ENCODE measurements around the gene SMIM14.
"Not testable (repeated sequence)": the region's sequence is repeated elsewhere in the genome, so short reads cannot be mapped to it uniquely, and the experiment has no call there.

SMIM14 gene

DNA sequence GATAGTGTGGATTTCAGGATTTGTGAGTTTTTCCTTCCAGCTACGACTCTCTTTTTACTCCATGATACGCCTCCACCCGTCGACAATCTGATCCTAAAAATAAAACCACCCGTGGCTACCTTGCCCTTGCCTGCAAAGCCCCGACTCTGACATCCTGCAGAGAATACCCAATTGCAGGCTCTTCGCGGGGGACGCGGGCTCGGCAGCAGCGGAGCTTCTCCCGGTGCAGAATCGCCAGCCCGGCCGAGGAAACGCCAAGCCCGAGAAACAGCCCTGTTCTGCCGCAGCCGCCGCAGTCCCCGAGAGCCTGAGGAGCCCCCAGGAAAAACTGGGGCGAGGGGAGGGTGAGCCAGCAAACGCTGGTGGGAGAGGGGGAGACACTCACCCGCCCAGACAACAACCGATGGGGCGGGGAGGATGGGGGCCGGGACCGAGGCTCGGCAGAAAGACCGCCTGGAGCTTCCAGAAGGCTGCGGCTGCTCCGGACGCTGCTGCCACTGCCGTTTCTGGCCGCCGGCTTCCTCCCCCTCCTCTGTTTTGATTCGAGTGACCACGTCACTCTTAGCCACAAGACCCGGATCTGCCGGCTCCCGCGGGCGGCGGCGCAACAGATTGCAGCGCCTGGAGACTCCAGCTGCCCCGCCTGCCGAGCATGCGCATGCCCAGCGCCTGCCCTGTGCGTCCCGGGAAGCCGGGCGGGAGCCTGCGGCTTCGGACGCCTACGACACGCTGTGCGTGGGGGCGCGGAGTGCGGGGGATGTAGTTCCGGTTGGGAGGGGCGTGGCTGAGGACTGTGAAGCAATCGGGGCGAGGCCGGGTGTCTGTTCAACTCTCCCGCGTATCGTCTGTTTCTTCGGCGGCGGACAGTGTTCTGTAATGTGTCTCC lies at the start of gene SMIM14:
Gene SMIM14, minus strand, starts transcription at position 512 of the 886 bp plus-strand sequence. CDS start 33,720 bp downstream, outside the sequence.
- DNase-seq, result peak; percentile 95 to 99 (median 98)
- intact Hi-C loops (cut with DNase I), result loop anchor here (2.0 to 10.0 kb wide), 4 partner anchors 60 to 284 kb away; partner anchors contain the start of genes UBE2K and UGDH

DNA sequence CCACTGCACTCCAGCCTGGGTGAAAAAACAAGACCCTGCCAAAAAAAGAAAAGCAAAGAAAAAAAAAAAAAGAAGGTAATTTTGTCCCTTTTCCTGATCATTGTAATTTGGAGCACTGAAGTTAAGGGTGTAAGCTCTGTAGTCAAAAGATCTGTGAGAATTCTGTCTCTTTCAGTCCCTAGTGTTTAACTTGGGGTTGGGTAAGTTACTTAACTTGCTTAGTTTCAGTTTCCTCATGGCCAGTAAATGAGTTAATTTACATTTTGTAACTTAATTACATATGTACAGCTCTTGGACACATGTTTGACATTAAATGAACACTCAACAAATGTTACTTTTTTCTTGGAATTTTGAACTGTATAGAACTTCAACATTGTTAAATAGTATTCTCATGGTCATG lies 48.3 kb upstream of the SMIM14 start:
- intact Hi-C loops (cut with DNase I), result no loop called here
- no peak for DNase-seq

GRCh38 chr4:39685990-39686389 lies 47.3 kb upstream of the SMIM14 start:
- no peak for DNase-seq
- intact Hi-C loops (cut with DNase I), result no loop called here

- intact Hi-C loops (cut with DNase I), result no loop called here
- DNase-seq, result no peak
Measured at GRCh38 chr4:39682138-39682537, 43.5 kb upstream of the SMIM14 start.

- DNase-seq; intact Hi-C loops (cut with DNase I): not testable (repeated sequence)
Measured at GRCh38 chr4:39681003-39681402, 42.3 kb upstream of the SMIM14 start.

- DNase-seq; intact Hi-C loops (cut with DNase I): not testable (repeated sequence)
Measured at GRCh38 chr4:39675681-39676080, 37.0 kb upstream of the SMIM14 start.

DNA sequence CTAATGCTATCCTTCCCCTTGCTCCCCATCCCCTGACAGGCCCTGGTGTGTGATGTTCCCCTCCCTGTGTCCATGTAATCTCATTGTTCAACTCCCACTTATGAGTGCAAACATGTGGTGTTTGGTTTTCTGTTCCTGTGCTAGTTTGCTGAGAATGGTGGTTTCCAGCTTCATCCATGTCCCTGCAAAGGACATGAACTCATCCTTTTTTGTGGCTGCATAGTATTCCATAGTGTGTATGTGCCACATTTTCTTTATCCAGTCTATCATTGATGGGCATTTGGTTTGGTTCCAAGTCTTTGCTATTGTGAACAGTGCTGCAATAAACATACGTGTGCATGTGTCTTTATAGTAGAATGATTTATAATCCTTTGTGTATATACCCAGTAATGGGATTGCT lies 31.6 kb upstream of the SMIM14 start:
- intact Hi-C loops (cut with DNase I); DNase-seq: not testable (repeated sequence)

DNA sequence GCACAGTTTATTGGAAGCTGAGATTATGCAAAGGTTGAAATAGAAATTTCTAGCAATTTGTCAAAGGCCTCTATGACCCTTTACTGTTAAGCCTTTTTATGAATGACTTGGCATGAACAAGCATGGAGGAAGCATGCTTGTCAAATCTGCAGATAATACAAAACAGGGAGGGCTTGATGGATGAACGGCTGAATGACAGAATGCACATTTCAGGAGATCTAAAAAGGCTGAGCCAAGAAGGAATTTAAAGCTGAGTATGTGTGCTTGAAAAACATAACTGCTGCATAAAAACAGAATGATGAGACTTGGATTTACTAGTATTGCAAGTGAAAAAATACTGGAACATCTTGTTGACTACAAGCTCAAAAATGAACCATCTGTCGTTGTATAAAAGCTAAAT lies 30.2 kb upstream of the SMIM14 start:
- intact Hi-C loops (cut with DNase I), result no loop called here

GRCh38 chr4:39667706-39668105 lies 29.0 kb upstream of the SMIM14 start:
- intact Hi-C loops (cut with DNase I), result no loop called here
- no peak for DNase-seq

More for the DNA sequence above, 30.2 kb upstream of the SMIM14 start:
- no peak for DNase-seq

DNA sequence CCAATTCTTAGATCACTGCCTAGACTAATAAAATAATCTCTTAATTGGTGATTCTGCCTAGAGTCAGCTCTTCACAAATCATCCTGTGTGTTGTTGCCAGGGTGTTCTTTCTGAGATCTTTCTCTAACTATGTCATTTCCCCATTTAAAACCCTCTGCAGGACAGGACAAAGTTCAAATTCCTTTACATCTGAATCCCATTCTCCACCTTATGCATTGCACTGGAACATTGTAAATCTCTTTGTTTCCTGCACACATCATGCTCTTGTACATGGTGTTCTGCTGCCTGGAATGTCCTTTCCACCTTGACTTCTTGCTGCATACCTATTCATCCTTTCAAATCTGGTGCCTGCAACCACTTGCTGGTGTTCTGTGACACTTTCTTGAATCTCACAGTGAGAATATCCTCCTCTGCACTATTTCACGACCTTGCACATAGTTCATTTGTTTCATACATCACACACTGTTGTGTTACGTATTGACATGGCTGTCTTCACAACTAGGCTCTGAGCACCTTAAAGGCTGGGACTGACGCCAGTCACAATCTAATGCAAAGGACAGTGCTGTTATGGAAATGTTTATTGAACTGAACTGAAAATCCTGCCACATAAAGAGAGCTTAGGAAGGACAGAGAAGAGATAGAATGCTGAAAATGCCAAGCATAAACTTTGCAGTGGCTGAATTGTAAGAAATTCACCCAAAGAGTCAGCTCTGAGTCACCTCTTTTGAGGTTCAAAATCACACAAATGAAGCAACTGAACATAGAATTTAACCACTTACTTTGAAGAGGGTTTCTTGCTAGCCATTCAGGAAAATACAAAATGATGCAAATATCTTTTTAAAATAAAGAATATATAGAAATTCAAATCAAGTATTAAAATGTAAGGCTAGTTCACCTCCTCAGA lies 26.4 kb upstream of the SMIM14 start:
- intact Hi-C loops (cut with DNase I), result no loop called here
- DNase-seq, result no peak

- intact Hi-C loops (cut with DNase I), result no loop called here
- DNase-seq, result no peak
Measured at GRCh38 chr4:39662683-39663082, 24.0 kb upstream of the SMIM14 start.

DNA sequence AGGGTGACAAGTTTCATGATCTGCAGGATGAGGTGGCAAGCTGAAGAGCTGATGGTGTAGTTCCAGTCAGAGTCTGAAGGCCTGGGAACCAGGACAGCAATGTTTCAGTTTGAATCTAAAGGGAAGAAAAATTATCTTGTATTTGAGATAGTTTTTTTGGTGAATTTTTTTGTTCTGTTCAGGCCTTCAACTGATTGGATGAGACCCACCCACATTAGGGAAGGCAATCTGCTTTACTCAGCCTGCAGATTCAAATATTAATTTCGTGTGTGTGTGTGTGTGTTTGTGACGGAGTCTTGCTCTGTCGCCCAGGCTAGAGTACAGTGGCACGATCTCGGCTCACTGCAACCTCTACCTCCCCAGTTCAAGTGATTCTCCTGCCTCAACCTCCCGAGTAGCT lies 22.1 kb upstream of the SMIM14 start:
- no peak for DNase-seq
- intact Hi-C loops (cut with DNase I), result no loop called here

DNA sequence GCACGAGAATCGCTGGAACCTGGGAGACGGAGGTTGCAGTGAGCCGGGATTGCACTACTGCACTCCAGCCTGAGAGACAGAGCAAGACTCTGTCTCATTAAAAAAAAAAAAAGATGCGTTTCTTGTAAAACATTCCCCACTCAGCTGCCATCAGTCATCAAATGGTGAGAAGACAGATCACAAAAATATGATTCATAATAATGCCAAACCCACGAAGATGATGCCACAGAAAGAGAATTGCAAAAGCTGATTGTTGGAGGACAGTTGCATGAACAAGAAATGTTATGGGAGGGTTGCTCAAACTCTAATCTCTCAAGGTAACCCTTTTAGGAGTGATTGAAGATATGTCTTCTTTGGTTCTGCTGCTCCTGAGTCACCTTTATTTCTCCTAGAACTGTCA lies 21.4 kb upstream of the SMIM14 start:
- intact Hi-C loops (cut with DNase I), result no loop called here
- peak in 14 of 42 donors; percentile 2 to 50 (median 19) for DNase-seq

DNA sequence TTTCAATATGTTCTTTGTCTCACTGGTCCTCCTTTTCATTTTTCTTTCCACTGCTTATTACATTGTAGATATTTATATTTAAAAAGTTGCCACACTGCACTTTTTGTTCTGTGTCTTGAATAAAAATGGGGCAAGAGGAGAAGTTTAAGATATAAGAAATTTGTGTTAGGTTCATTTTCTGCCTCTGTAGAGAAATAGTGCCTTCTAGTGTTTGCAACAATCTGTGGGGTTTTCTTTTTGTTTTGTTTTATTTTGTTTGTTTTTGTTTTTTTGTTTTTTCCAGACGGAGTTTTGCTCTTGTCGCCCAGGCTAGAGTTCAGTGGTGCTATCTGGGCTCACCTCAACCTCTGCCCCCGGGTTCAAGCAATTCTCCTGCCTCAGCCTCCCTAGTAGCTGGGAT lies 20.1 kb upstream of the SMIM14 start:
- intact Hi-C loops (cut with DNase I), result no loop called here
- DNase-seq, result no peak

DNA sequence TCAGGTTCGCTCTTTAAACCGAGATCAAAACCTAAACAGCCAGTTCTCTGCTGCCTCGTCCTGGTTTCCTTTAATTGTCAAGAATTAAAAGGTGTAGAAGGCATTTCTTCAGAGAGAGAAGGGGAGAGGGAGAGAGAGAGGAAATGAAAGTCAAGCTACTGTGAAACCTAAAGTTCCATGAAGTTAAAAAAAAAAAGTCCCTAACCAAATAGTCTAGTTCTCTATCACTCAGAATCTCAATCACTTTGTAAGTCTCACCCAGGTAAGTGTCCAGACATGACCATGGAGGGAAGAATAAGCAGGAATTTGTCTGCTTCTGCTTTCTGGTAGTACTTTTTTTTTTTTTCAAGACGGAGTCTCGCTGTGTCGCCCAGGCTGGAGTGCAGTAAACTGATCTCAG lies 18.8 kb upstream of the SMIM14 start:
- no peak for DNase-seq
- intact Hi-C loops (cut with DNase I), result no loop called here

DNA sequence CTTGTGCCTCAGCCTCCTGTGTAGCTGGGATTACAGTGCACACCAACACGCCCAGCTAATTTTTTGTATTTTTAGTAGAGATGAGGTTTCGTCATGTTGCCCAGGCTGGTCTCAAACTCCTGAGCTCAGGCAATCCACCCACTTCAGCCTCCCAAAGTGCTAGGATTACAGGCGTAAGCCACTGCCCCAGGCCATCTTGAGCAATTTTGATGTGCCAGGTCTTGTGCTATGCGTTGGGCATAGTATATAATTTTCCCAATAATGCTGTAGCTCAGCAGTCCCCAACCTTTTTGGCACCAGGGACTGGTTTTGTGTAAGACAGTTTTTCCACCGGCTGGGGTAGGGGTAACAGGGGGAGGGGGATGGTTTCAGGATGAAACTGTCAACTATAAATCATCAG lies 18.0 kb upstream of the SMIM14 start:
- DNase-seq; intact Hi-C loops (cut with DNase I): not testable (repeated sequence)

- intact Hi-C loops (cut with DNase I), result no loop called here
- no peak for DNase-seq
Measured at GRCh38 chr4:39655876-39656275, 17.2 kb upstream of the SMIM14 start.

- intact Hi-C loops (cut with DNase I), result no loop called here
- no peak for DNase-seq
Measured at GRCh38 chr4:39655211-39655610, 16.5 kb upstream of the SMIM14 start.

- DNase-seq; intact Hi-C loops (cut with DNase I): not testable (repeated sequence)
Measured at GRCh38 chr4:39651586-39651985, 12.9 kb upstream of the SMIM14 start.

All from head of caudate nucleus (tissue), 42 donors.